Naive thymus-derived CD8-positive, alpha-beta T cell (primary cell): Measurements from ENCODE around the gene FUS. TPM values are rescaled to one million over a fixed set of nuclear protein-coding genes. Genes with fewer than 3 reads are reported as not detected.

Source experiments
- ATAC-seq, 2 donors: fragments of 150-1000 bp; cut with Tn5 transposase in 1 of 2; sonication (Bioruptor Pico), chemical (Tn5 transposase) in 1 of 2; 1 replicate in 1 of 2; 2 replicates in 1 of 2; pipeline ENCODE4 v1.10.0; 2021; ENCODE audit warnings: mild to moderate bottlenecking in 2 of 2, moderate library complexity in 2 of 2
- POLR2A ChIA-PET: fragments of 350-600 bp; sonication (Branson Sonifier 250); formaldehyde crosslinking; loops from one replicate; lab custom pipeline; 2021; ENCODE audit warnings: antibody characterized with exemption; lab: Charles Lee
- DNase-seq, 10 donors: peaks; one replicate each; pipeline versions ENCODE4 v3.0.0 to v3.0.0-alpha.2; 2020 to 2022
- H3K27ac Mint-ChIP-seq, 10 donors: one replicate each; pipeline ENCODE4 v1.8.0; 2020 to 2022; ENCODE audit warnings: mild to moderate bottlenecking in 10 of 10, mixed read lengths in 10 of 10, moderate library complexity in 4 of 10, inconsistent platforms in 1 of 10
- H3K27me3 Mint-ChIP-seq, 5 donors: one replicate each; pipeline ENCODE4 v1.8.0; 2021 to 2022; ENCODE audit warnings: mixed read lengths in 5 of 5
- H3K36me3 Mint-ChIP-seq, 3 donors: one replicate each; pipeline ENCODE4 v1.8.0; 2020 to 2022; ENCODE audit warnings: mixed read lengths in 3 of 3, mild to moderate bottlenecking in 2 of 3, inconsistent platforms in 1 of 3
- H3K4me1 Mint-ChIP-seq, 4 donors: one replicate each; pipeline ENCODE4 v1.8.0; 2021 to 2022; ENCODE audit warnings: mixed read lengths in 4 of 4
- H3K4me3 Mint-ChIP-seq, 10 donors: one replicate each; pipeline ENCODE4 v1.8.0; 2020 to 2022; ENCODE audit warnings: mild to moderate bottlenecking in 10 of 10, mixed read lengths in 10 of 10, moderate library complexity in 6 of 10, inconsistent platforms in 1 of 10
- H3K9me3 Mint-ChIP-seq, 9 donors: one replicate each; pipeline ENCODE4 v1.8.0; 2020 to 2022; ENCODE audit warnings: mixed read lengths in 9 of 9, mild to moderate bottlenecking in 3 of 9, inconsistent platforms in 1 of 9, moderate library complexity in 1 of 9
- polyA plus RNA-seq, 3 donors: library from polyadenylated mRNA; unstranded; fragments of 300-500 nt; fragmentation: Illumina TruSeq; gene quantifications; one replicate each; pipeline ENCODE4 v1.2.3, GENCODE V29; 2021
- total RNA-seq, 8 experiments: library from RNA in 2 of 8; stranded (reverse) in 2 of 8; gene quantifications; one replicate each; pipeline ENCODE4 v1.2.3 and lab custom pipeline; 2021 to 2026

FUS gene
- total and polyA plus RNA-seq, 5 experiments from 2014 or later, result 118 to 637 (median 163) TPM

- peaks cover 8 to 26% (median 23%) of the 10 kb centered on the region in 4 donors for H3K4me1 Mint-ChIP-seq
- POLR2A ChIA-PET, result interaction anchor here (0.6 to 4.6 kb wide), 5 partner anchors 13 to 141 kb away, joined by 3 to 34 read pairs (median 5); partner anchors contain the start of genes FUS, KAT8, PYCARD and ZNF668
- H3K4me3 Mint-ChIP-seq, result peak overlapping the region; percentile 57 to 86 (median 72)
- H3K9me3 Mint-ChIP-seq, result no peaks in the 10 kb centered on the region
- no peaks in the 10 kb centered on the region for H3K36me3 Mint-ChIP-seq
- DNase-seq (peak in 2 of 10 donors; percentile 6 to 30), ATAC-seq (peak; percentile 46 to 70)
- H3K27me3 Mint-ChIP-seq, result peaks cover 6 to 46% (median 23%) of the 10 kb centered on the region in 5 donors
- H3K27ac Mint-ChIP-seq, result peak overlapping the region in 1 of 10 donors; percentile 4
Observed at GRCh38 chr16:31214708-31215286, 34.9 kb downstream of the FUS start.

- ATAC-seq (peak; percentile 51 to 73), DNase-seq (peak in 2 of 10 donors; percentile 15 to 23)
- Mint-ChIP-seq H3K4me1 (peaks cover 8 to 26% (median 23%) of the 10 kb centered on the region in 4 donors), H3K4me3 (peak overlapping the region; percentile 67 to 91 (median 81)), H3K36me3 (no peaks in the 10 kb centered on the region), H3K27me3 (peaks cover 6 to 47% (median 23%) of the 10 kb centered on the region in 5 donors), H3K27ac (peak overlapping the region in 4 of 10 donors; percentile 4 to 38 (median 28)), H3K9me3 (no peaks in the 10 kb centered on the region)
- POLR2A ChIA-PET, result interaction anchor here (0.7 to 4.6 kb wide), 5 partner anchors 14 to 211 kb away, joined by 3 to 34 read pairs (median 5); partner anchors contain the start of genes FUS, KAT8 and PYCARD
Observed at GRCh38 chr16:31215287-31216162, 35.6 kb downstream of the FUS start.

- peak; percentile 30 to 35 for ATAC-seq
- no peak for DNase-seq
- peak within 1 kb of the TSS in 1 of 10 donors; percentile 35 for H3K27ac Mint-ChIP-seq
- H3K36me3 Mint-ChIP-seq, result no peaks in the 10 kb centered on the region
- H3K27me3 Mint-ChIP-seq, result peaks cover 8 to 55% (median 29%) of the 10 kb centered on the region in 5 donors
- H3K9me3 Mint-ChIP-seq, result no peaks in the 10 kb centered on the region
- H3K4me1 Mint-ChIP-seq, result peaks cover 11 to 25% (median 23%) of the 10 kb centered on the region in 4 donors
- POLR2A ChIA-PET, result interaction anchor here (0.7 to 4.6 kb wide), 3 partner anchors 15 to 89 kb away, joined by 5 to 34 read pairs (median 15); partner anchors contain the start of genes FUS and PYCARD
- H3K4me3 Mint-ChIP-seq, result peak within 1 kb of the TSS; percentile 67 to 91 (median 81)
Observed at GRCh38 chr16:31216422-31217135, 36.6 kb downstream of the FUS start, which contains the start of gene PYDC1. Gene PYDC1, minus strand, starts transcription at chr16:31217135. Its CDS starts 107 bp downstream, at chr16:31217028.

- POLR2A ChIA-PET, result interaction anchor here (0.6 to 4.6 kb wide), 4 partner anchors 15 to 123 kb away, joined by 3 to 34 read pairs (median 10); partner anchors contain the start of genes FUS, PYCARD and VKORC1
Observed at GRCh38 chr16:31217136-31217530, 37.2 kb downstream of the FUS start.

GRCh38 chr16:31219154-31219741 is 39.3 kb downstream of the FUS start:
- POLR2A ChIA-PET, result no interaction called here
- Mint-ChIP-seq H3K9me3 (no peaks in the 10 kb centered on the region), H3K4me3 (no peak overlapping the region), H3K27ac (no peak overlapping the region), H3K4me1 (peaks cover 14 to 23% (median 20%) of the 10 kb centered on the region in 4 donors), H3K36me3 (no peaks in the 10 kb centered on the region), H3K27me3 (peaks cover 8 to 56% (median 27%) of the 10 kb centered on the region in 5 donors)
- DNase-seq (no peak), ATAC-seq (no peak)

More at GRCh38 chr16:31217136-31217530, 37.2 kb downstream of the FUS start:
- Mint-ChIP-seq H3K36me3 (no peaks in the 10 kb centered on the region), H3K9me3 (no peaks in the 10 kb centered on the region), H3K4me3 (peak overlapping the region in 9 of 10 donors; percentile 67 to 91 (median 84)), H3K4me1 (peaks cover 14 to 23% (median 23%) of the 10 kb centered on the region in 4 donors), H3K27ac (no peak overlapping the region), H3K27me3 (peaks cover 8 to 56% (median 27%) of the 10 kb centered on the region in 5 donors)
- no peak for DNase-seq
- ATAC-seq, result no peak

GRCh38 chr16:31221357-31222160 is 41.6 kb downstream of the FUS start:
- DNase-seq (no peak), ATAC-seq (no peak)
- Mint-ChIP-seq H3K4me3 (no peak overlapping the region), H3K9me3 (no peaks in the 10 kb centered on the region), H3K27ac (no peak overlapping the region), H3K27me3 (peaks cover 5 to 42% (median 21%) of the 10 kb centered on the region in 5 donors), H3K36me3 (no peaks in the 10 kb centered on the region), H3K4me1 (peaks cover 5 to 9% (median 7%) of the 10 kb centered on the region in 4 donors)
- POLR2A ChIA-PET, result interaction anchor here (0.7 kb wide), 1 partner anchor 41 kb away, joined by 4 read pairs; no protein-coding TSS in a partner anchor

- no peak for ATAC-seq
- H3K27ac Mint-ChIP-seq, result no peak overlapping the region
- POLR2A ChIA-PET, result no interaction called here
- peaks cover 3 to 31% (median 21%) of the 10 kb centered on the region in 5 donors for H3K27me3 Mint-ChIP-seq
- H3K9me3 Mint-ChIP-seq, result no peaks in the 10 kb centered on the region
- no peaks in the 10 kb centered on the region for H3K36me3 Mint-ChIP-seq
- H3K4me3 Mint-ChIP-seq, result no peak overlapping the region
- DNase-seq, result no peak
- peaks cover 0 to 6% (median 0%) of the 10 kb centered on the region in 4 donors for H3K4me1 Mint-ChIP-seq
Observed at GRCh38 chr16:31223044-31223443, 43.1 kb downstream of the FUS start.

- no peaks in the 10 kb centered on the region for H3K36me3 Mint-ChIP-seq
- H3K4me3 Mint-ChIP-seq, result no peak overlapping the region
- DNase-seq (no peak), ATAC-seq (no peak)
- peaks cover 2 to 18% (median 11%) of the 10 kb centered on the region in 5 donors for H3K27me3 Mint-ChIP-seq
- H3K9me3 Mint-ChIP-seq, result no peaks in the 10 kb centered on the region
- POLR2A ChIA-PET, result no interaction called here
- peaks cover 0 to 6% (median 0%) of the 10 kb centered on the region in 4 donors for H3K4me1 Mint-ChIP-seq
- no peak overlapping the region for H3K27ac Mint-ChIP-seq
Observed at GRCh38 chr16:31224092-31224955, 44.4 kb downstream of the FUS start.

GRCh38 chr16:31225193-31225592 is 45.3 kb downstream of the FUS start:
- DNase-seq, result no peak
- POLR2A ChIA-PET, result no interaction called here
- Mint-ChIP-seq H3K9me3 (no peaks in the 10 kb centered on the region), H3K4me3 (no peak overlapping the region), H3K27ac (peak overlapping the region in 1 of 10 donors; percentile 37), H3K4me1 (peaks cover 0 to 6% (median 0%) of the 10 kb centered on the region in 4 donors), H3K36me3 (no peaks in the 10 kb centered on the region), H3K27me3 (peaks cover 2 to 16% (median 11%) of the 10 kb centered on the region in 5 donors)
- ATAC-seq, result no peak

- no peaks in the 10 kb centered on the region for H3K36me3 Mint-ChIP-seq
- H3K4me1 Mint-ChIP-seq, result no peaks in the 10 kb centered on the region
- POLR2A ChIA-PET, result no interaction called here
- no peak overlapping the region for H3K4me3 Mint-ChIP-seq
- no peak overlapping the region for H3K27ac Mint-ChIP-seq
- no peaks in the 10 kb centered on the region for H3K9me3 Mint-ChIP-seq
- ATAC-seq (no peak), DNase-seq (no peak)
- peaks cover 0 to 2% (median 0%) of the 10 kb centered on the region in 5 donors for H3K27me3 Mint-ChIP-seq
Observed at GRCh38 chr16:31228206-31228605, 48.3 kb downstream of the FUS start.
